22Rv1 (cell line): ENCODE results near the gene ARHGAP10.

Experiments used
- CTCF ChIP-seq: fragments of 450-650 bp; IDR thresholded peaks from 2 replicates; pipeline ENCODE4 v1.5.1; 2017; ENCODE audit warnings: mild to moderate bottlenecking
- ZFX ChIP-seq: fragments of 450-650 bp; IDR thresholded peaks from 2 replicates; pipeline ENCODE4 v1.6.1; 2017; ENCODE audit warnings: antibody characterized with exemption, borderline replicate concordance

GRCh38 chr4:147969573-147970385, 237.9 kb downstream of the ARHGAP10 start:
- TF ChIP-seq CTCF (no peak), ZFX (no peak)
